Neural progenitor cell (in vitro differentiated cells): ENCODE measurements around the gene SSX5. TPM values are rescaled to one million over a fixed set of nuclear protein-coding genes. Genes with fewer than 3 reads are reported as not detected.
"Not testable (repeated sequence)": the region's sequence is repeated elsewhere in the genome, so short reads cannot be mapped to it uniquely, and the experiment has no call there.

Source experiments
- DNase-seq: peaks from one replicate; pipeline ENCODE4 v3.0.0-alpha.2; 2016; ENCODE audit warnings: low spot score
- H2AFZ ChIP-seq: fragments of 200-600 bp; sonication (generic); replicated peaks from 2 replicates; pipeline ENCODE4 v1.6.1; 2016; ENCODE audit warnings: antibody characterized with exemption
- H3F3A ChIP-seq: fragments of 200-600 bp; sonication (generic); 2 replicates; pipeline ENCODE4 v1.6.1; 2016; ENCODE audit warnings: antibody characterized with exemption, low read depth
- H3K27ac ChIP-seq: fragments of 200-600 bp; sonication (generic); 2 replicates; pipeline ENCODE4 v1.5.1; 2016; ENCODE audit warnings: mild to moderate bottlenecking
- H3K27me3 ChIP-seq: fragments of 200-600 bp; sonication (generic); 2 replicates; pipeline ENCODE4 v1.6.1; 2016; ENCODE audit warnings: mild to moderate bottlenecking, moderate library complexity
- H3K36me3 ChIP-seq: fragments of 200-600 bp; sonication (generic); 2 replicates; pipeline ENCODE4 v1.5.1; 2016
- H3K4me1 ChIP-seq: fragments of 200-600 bp; sonication (generic); 2 replicates; pipeline ENCODE4 v1.6.1; 2016; ENCODE audit warnings: mixed run types
- H3K4me2 ChIP-seq: fragments of 200-600 bp; sonication (generic); 2 replicates; pipeline ENCODE4 v1.6.1; 2016
- H3K4me3 ChIP-seq: fragments of 200-600 bp; sonication (generic); 2 replicates; pipeline ENCODE4 v1.5.1; 2016
- H3K79me2 ChIP-seq: fragments of 200-600 bp; sonication (generic); 2 replicates; pipeline ENCODE4 v1.6.1; 2016; ENCODE audit warnings: low read depth
- H3K9ac ChIP-seq: fragments of 200-600 bp; sonication (generic); 2 replicates; pipeline ENCODE4 v1.6.1; 2016
- H3K9me3 ChIP-seq: fragments of 200-600 bp; sonication (generic); 2 replicates; pipeline ENCODE4 v1.5.1; 2016; ENCODE audit warnings: low read depth
- H4K20me1 ChIP-seq: fragments of 200-600 bp; sonication (generic); 2 replicates; pipeline ENCODE4 v1.6.1; 2016; ENCODE audit warnings: low read depth
- H3K27ac Mint-ChIP-seq: 3 replicates; pipeline ENCODE4 v1.8.0; 2021; ENCODE audit warnings: mixed read lengths
- H3K27me3 Mint-ChIP-seq: 2 replicates; pipeline ENCODE4 v1.8.0; 2022; ENCODE audit warnings: low read depth, mild to moderate bottlenecking, inconsistent platforms, moderate library complexity, mixed read lengths; ENCODE audit not compliant: insufficient read depth
- H3K36me3 Mint-ChIP-seq: 3 replicates; pipeline ENCODE4 v1.8.0; 2021; ENCODE audit warnings: mixed read lengths
- H3K4me1 Mint-ChIP-seq: 3 replicates; pipeline ENCODE4 v1.8.0; 2021; ENCODE audit warnings: mixed read lengths
- H3K4me3 Mint-ChIP-seq: 3 replicates; pipeline ENCODE4 v1.8.0; 2021; ENCODE audit warnings: mild to moderate bottlenecking, moderate library complexity, mixed read lengths
- H3K9me3 Mint-ChIP-seq: 3 replicates; pipeline ENCODE4 v1.8.0; 2020; ENCODE audit warnings: mixed read lengths
- CTCF ChIP-seq: fragments of 200-600 bp; sonication (generic); IDR thresholded peaks from 2 replicates; pipeline ENCODE4 v1.5.1; 2017; ENCODE audit warnings: antibody characterized with exemption, mild to moderate bottlenecking
- EZH2 ChIP-seq: fragments of 200-600 bp; sonication (generic); IDR thresholded peaks from 2 replicates; pipeline ENCODE4 v1.6.1; 2017; ENCODE audit warnings: antibody characterized with exemption, mild to moderate bottlenecking, moderate library complexity
- EZH2phosphoT487 ChIP-seq: fragments of 200-600 bp; sonication (generic); IDR thresholded peaks from 2 replicates; pipeline ENCODE4 v1.6.1; 2017; ENCODE audit warnings: antibody characterized with exemption
- total RNA-seq: library from RNA; depleted of rRNA; stranded (reverse); fragments of >200 nt; gene quantifications from 2 replicates; pipeline ENCODE4 v1.2.3, GENCODE V29; 2015; ENCODE audit warnings: low replicate concordance

SSX5 gene
- total RNA-seq = not detected in 2 replicates

GRCh38 chrX:48196745-48197201, at the start of gene SSX5:
SSX5 (minus strand) TSS chrX:48196795; CDS start chrX:48195358, 1,437 bp downstream.
- H3K9me3 Mint-ChIP-seq = peaks cover 12% of the 10 kb centered on the region
- no peaks in the 10 kb centered on the region for H4K20me1 ChIP-seq
- no peak for TF ChIP-seq CTCF
- no peak for TF ChIP-seq EZH2phosphoT487
- TF ChIP-seq EZH2 = no peak
- no peaks in the 10 kb centered on the region for H3K9me3 ChIP-seq
- H3K36me3 ChIP-seq = no peaks in the 10 kb centered on the region
- H3K4me3 ChIP-seq = no peak within 1 kb of the TSS
- no peak for DNase-seq
- no peaks in the 10 kb centered on the region for H3K79me2 ChIP-seq
- H3K4me1 Mint-ChIP-seq = no peaks in the 10 kb centered on the region
- no peak within 1 kb of the TSS for H2AFZ ChIP-seq
- no peak within 1 kb of the TSS for H3K27ac ChIP-seq
- H3F3A ChIP-seq = no peaks in the 10 kb centered on the region
- H3K9ac ChIP-seq = no peak within 1 kb of the TSS
- no peak within 1 kb of the TSS for H3K4me3 Mint-ChIP-seq
- H3K27me3 Mint-ChIP-seq = peaks cover 5% of the 10 kb centered on the region
- H3K4me2 ChIP-seq = no peak within 1 kb of the TSS
- no peak within 1 kb of the TSS for H3K27ac Mint-ChIP-seq
- no peaks in the 10 kb centered on the region for H3K36me3 Mint-ChIP-seq
- H3K27me3 ChIP-seq = no peaks in the 10 kb centered on the region
- H3K4me1 ChIP-seq = no peaks in the 10 kb centered on the region

GRCh38 chrX:48224196-48224595, 27.6 kb upstream of the SSX5 start:
- not testable (repeated sequence) for H3K9me3 Mint-ChIP-seq, H4K20me1 ChIP-seq, H3K4me3 ChIP-seq, H3K27me3 Mint-ChIP-seq, H3K4me3 Mint-ChIP-seq, H3K27ac Mint-ChIP-seq, H3K4me1 ChIP-seq, H3K9me3 ChIP-seq, H3K79me2 ChIP-seq, H3K9ac ChIP-seq, H3K27ac ChIP-seq, H2AFZ ChIP-seq, H3K27me3 ChIP-seq, DNase-seq, H3K36me3 ChIP-seq, H3F3A ChIP-seq, H3K4me2 ChIP-seq, H3K36me3 Mint-ChIP-seq, H3K4me1 Mint-ChIP-seq

GRCh38 chrX:48214341-48214740, 17.7 kb upstream of the SSX5 start:
- H3K27me3 ChIP-seq, H3K4me2 ChIP-seq, H2AFZ ChIP-seq, H3K4me3 Mint-ChIP-seq, DNase-seq, H3K4me3 ChIP-seq, H3K79me2 ChIP-seq, H3K27ac Mint-ChIP-seq, H3K4me1 Mint-ChIP-seq, H3K27ac ChIP-seq, H3K9me3 Mint-ChIP-seq, H3K27me3 Mint-ChIP-seq, H3F3A ChIP-seq, H3K9ac ChIP-seq, H3K4me1 ChIP-seq, H4K20me1 ChIP-seq, H3K9me3 ChIP-seq, H3K36me3 ChIP-seq, H3K36me3 Mint-ChIP-seq: not testable (repeated sequence)

GRCh38 chrX:48190024-48190423, 6.6 kb downstream of the SSX5 start:
- H3K9me3 ChIP-seq, H3K4me1 Mint-ChIP-seq, H3K4me3 Mint-ChIP-seq, H3K4me2 ChIP-seq, H3K27ac Mint-ChIP-seq, H3K79me2 ChIP-seq, H3K36me3 ChIP-seq, H3K4me1 ChIP-seq, H4K20me1 ChIP-seq, H3K27ac ChIP-seq, H3K36me3 Mint-ChIP-seq, H3K9ac ChIP-seq, H3F3A ChIP-seq, H3K27me3 ChIP-seq, H3K27me3 Mint-ChIP-seq, DNase-seq, H2AFZ ChIP-seq, H3K4me3 ChIP-seq: not testable (repeated sequence)
- peaks cover 11% of the 10 kb centered on the region for H3K9me3 Mint-ChIP-seq

- H2AFZ ChIP-seq, H3K4me2 ChIP-seq, H3K9me3 Mint-ChIP-seq, DNase-seq, H3K27ac Mint-ChIP-seq, H3K9ac ChIP-seq, H3F3A ChIP-seq, H3K27ac ChIP-seq, H3K79me2 ChIP-seq, H3K4me1 Mint-ChIP-seq, H4K20me1 ChIP-seq, H3K36me3 Mint-ChIP-seq, H3K36me3 ChIP-seq, H3K9me3 ChIP-seq, H3K4me3 Mint-ChIP-seq, H3K27me3 ChIP-seq, H3K27me3 Mint-ChIP-seq, H3K4me3 ChIP-seq, H3K4me1 ChIP-seq: not testable (repeated sequence)
Observed at GRCh38 chrX:48181882-48182281, 14.7 kb downstream of the SSX5 start.
